Osteoblast (primary cell): ENCODE measurements around the gene PSG2. TPM values are rescaled to one million over a fixed set of nuclear protein-coding genes. Genes with fewer than 3 reads are reported as not detected.
"Not testable (repeated sequence)": the region's sequence is repeated elsewhere in the genome, so short reads cannot be mapped to it uniquely, and the experiment has no call there.

Source experiments
- DNase-seq: peaks from one replicate; pipeline ENCODE4 v3.0.0; 2011; ENCODE audit warnings: low spot score, mixed read lengths; ENCODE audit not compliant: insufficient read length; ENCODE audit errors: missing footprints
- H2AFZ ChIP-seq: 2 replicates; pipeline ENCODE4 v1.6.0; 2011; ENCODE audit warnings: mild to moderate bottlenecking, low read length
- H3K27ac ChIP-seq: 2 replicates; pipeline ENCODE4 v1.5.1; 2011; ENCODE audit warnings: mild to moderate bottlenecking, low read depth, low read length, moderate library complexity
- H3K27me3 ChIP-seq: 2 replicates; pipeline ENCODE4 v1.6.0; 2012; ENCODE audit warnings: mild to moderate bottlenecking, control low read depth, inconsistent platforms, low read length, moderate library complexity; ENCODE audit not compliant: insufficient read depth
- H3K36me3 ChIP-seq: 2 replicates; pipeline ENCODE4 v1.5.1; 2011; ENCODE audit warnings: mild to moderate bottlenecking, low read length, control low read depth, moderate library complexity; ENCODE audit not compliant: insufficient read depth
- H3K4me1 ChIP-seq: 2 replicates; pipeline ENCODE4 v1.5.1; 2011; ENCODE audit warnings: mild to moderate bottlenecking, low read length, control low read depth, moderate library complexity; ENCODE audit not compliant: insufficient read depth
- H3K4me2 ChIP-seq: 2 replicates; pipeline ENCODE4 v1.6.0; 2011; ENCODE audit warnings: mild to moderate bottlenecking, low read length; ENCODE audit not compliant: insufficient read depth
- H3K4me3 ChIP-seq: fragments of 200-600 bp; sonication (generic); 3 replicates; pipeline ENCODE4 v1.5.1; 2012; ENCODE audit warnings: mild to moderate bottlenecking, low read length, inconsistent platforms; ENCODE audit not compliant: insufficient read depth
- H3K79me2 ChIP-seq: 2 replicates; pipeline ENCODE4 v1.6.0; 2012; ENCODE audit warnings: mild to moderate bottlenecking, low read length, control low read depth, inconsistent platforms; ENCODE audit not compliant: insufficient read depth
- H3K9me3 ChIP-seq: 2 replicates; pipeline ENCODE4 v1.5.1; 2011; ENCODE audit warnings: low read depth, low read length, control low read depth
- H4K20me1 ChIP-seq: 2 replicates; pipeline ENCODE4 v1.6.0; 2012; ENCODE audit warnings: mild to moderate bottlenecking, low read length, control low read depth; ENCODE audit not compliant: insufficient read depth
- total RNA-seq: library from RNA; depleted of rRNA; stranded (reverse); fragments of >200 nt; gene quantifications from 2 replicates; pipeline ENCODE4 v1.2.3, GENCODE V29; 2012
- TF ChIP-seq, protein P1 (sequence below): IDR thresholded peaks from 2 replicates; pipeline ENCODE4 v1.5.1; 2011; ENCODE audit warnings: mild to moderate bottlenecking, low read depth, low read length, moderate library complexity; ENCODE audit errors: extremely low read depth

Gene PSG2
- total RNA-seq = 0.29 TPM in 1 of 2 replicates, not detected in the other

DNA sequence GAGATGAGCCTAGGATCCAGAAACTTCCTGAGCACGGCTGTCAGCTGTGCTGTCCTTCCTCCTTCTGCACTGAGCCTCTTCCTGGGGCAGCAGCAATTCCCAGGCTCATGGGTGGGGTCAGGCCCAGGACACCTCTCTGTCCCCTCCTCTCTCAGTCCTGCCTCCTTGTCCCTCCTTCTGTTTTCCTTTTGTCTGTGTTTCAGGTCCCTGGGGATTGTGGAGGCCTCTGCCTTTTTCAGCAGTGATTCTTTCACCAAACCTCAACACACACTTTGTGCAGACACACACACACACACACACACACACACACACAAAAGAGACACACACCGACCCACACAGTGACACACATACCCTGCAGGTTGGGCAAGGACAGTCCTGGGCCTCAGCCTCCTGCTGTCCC lies at the start of gene PSG2:
Gene PSG2 (minus strand): TSS at position 101 of the 400 bp plus-strand sequence. CDS start 132 bp downstream, outside the sequence.
- H3K9me3 ChIP-seq, H3K4me3 ChIP-seq, H3K4me2 ChIP-seq, H3K36me3 ChIP-seq, H2AFZ ChIP-seq, H3K79me2 ChIP-seq, DNase-seq, H3K27ac ChIP-seq, H3K27me3 ChIP-seq, H4K20me1 ChIP-seq: not testable (repeated sequence)
- H3K4me1 ChIP-seq = peaks cover 15% of the 10 kb centered on the region

DNA sequence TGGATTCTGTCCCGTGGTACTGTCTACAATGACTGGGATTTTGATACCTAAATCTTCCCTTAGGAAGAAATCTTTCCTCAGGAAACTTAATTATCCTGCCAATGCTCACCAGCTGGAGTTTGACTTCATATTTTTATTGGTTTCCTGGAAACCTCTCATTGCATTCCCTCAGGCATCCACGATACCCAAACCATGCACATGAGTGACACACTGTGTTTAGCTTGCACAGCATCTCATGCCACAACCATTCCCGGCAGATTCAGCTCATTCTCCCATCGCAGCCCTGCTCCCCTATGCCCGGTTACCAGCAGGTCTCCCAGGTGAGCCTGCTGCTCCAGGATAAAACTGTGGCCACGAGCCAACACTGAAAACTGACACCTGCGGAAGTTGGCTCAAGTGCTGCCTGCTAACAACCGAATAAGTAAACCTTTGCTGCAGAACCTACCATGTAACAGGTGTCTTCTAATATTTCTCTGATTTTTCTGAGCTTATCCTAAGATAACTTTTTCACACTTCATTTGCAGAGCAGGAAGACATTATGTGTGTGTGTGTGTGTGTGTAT lies 48.9 kb upstream of the PSG2 start:
- H3K79me2 ChIP-seq, H3K4me2 ChIP-seq, H2AFZ ChIP-seq, H3K36me3 ChIP-seq, H3K27me3 ChIP-seq, H3K4me3 ChIP-seq, H4K20me1 ChIP-seq, H3K27ac ChIP-seq, H3K9me3 ChIP-seq, DNase-seq: not testable (repeated sequence)
- peaks cover 19% of the 10 kb centered on the region for H3K4me1 ChIP-seq

DNA sequence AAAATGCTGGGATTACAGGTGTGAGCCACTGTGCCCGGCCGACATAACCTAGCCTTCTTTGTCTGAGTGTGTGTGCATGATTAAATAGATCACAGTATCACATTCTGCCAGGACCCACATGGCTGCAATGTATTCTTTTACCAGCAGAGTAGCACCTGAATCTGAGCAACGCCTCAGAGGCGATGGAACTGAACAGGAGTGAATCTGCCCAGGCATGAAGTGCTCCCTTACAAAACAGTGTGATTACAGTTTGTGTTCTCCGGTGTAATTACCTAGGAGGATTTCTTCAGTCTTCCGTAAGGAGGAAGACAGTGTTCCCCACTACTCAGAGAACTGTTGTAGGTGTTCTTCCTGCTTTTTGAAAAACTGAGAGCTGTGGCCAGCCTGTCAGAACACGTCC lies 46.7 kb upstream of the PSG2 start:
- H4K20me1 ChIP-seq, H3K36me3 ChIP-seq, H3K27me3 ChIP-seq, H3K79me2 ChIP-seq, H3K4me3 ChIP-seq, DNase-seq, H3K9me3 ChIP-seq, H2AFZ ChIP-seq, H3K4me2 ChIP-seq, H3K27ac ChIP-seq: not testable (repeated sequence)
- H3K4me1 ChIP-seq = peaks cover 19% of the 10 kb centered on the region

DNA sequence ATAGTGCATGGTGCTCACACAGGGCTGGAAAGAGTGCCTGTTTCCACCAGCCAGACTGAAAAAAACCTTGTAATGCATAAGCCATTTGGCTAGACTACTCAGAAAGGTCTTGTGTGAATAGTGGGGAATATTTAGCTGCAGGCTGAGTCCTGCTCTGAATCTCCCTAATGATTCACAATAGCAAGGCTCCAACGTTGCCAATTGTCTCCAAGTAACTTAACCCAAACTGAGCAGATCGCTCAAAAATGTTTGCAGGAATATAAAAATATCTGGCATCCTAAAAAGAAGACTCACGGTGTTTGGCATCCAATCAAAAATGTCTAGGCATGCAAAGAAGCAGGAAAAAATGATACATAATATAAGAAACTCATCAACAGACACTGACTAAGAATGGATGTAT lies 44.8 kb upstream of the PSG2 start:
- H3K27me3 ChIP-seq, H3K9me3 ChIP-seq, H4K20me1 ChIP-seq, H2AFZ ChIP-seq, H3K36me3 ChIP-seq, H3K4me3 ChIP-seq, H3K79me2 ChIP-seq: not testable (repeated sequence)
- Histone ChIP-seq H3K27ac (peak overlapping the region; percentile 83), H3K4me1 (peaks cover 16% of the 10 kb centered on the region), H3K4me2 (peak overlapping the region; percentile 44)
- DNase-seq = peak; percentile 39

DNA sequence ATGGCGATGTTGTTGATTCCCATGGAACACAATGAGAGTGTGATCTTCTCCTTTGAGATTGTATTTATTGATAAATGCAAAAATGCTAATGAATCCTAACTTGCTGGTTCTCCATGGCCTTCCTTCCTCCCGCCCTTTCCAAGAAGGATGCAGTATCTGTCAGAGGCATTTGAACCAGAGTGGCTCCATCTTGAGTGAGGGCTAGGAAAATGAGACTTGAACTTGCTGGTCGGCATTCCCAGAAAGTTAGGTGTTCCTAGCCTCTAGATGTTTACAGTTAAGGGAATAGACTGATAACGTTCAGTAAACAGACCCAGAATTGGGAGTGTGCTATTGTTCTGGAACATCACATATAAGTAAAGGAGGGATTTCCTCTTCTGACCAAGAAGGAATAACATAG lies 44.2 kb upstream of the PSG2 start:
- peak overlapping the region; percentile 83 for H3K27ac ChIP-seq

More for the DNA sequence above, 44.2 kb upstream of the PSG2 start:
- H3K9me3 ChIP-seq = no peaks in the 10 kb centered on the region
- no peak overlapping the region for H3K4me3 ChIP-seq
- H3K79me2 ChIP-seq = no peaks in the 10 kb centered on the region
- H3K27me3 ChIP-seq = no peaks in the 10 kb centered on the region
- H3K4me1 ChIP-seq = peaks cover 16% of the 10 kb centered on the region
- H2AFZ ChIP-seq = no peak overlapping the region
- no peak overlapping the region for H3K4me2 ChIP-seq
- H4K20me1 ChIP-seq = no peaks in the 10 kb centered on the region
- no peak for DNase-seq
- TF ChIP-seq, protein P1, sequence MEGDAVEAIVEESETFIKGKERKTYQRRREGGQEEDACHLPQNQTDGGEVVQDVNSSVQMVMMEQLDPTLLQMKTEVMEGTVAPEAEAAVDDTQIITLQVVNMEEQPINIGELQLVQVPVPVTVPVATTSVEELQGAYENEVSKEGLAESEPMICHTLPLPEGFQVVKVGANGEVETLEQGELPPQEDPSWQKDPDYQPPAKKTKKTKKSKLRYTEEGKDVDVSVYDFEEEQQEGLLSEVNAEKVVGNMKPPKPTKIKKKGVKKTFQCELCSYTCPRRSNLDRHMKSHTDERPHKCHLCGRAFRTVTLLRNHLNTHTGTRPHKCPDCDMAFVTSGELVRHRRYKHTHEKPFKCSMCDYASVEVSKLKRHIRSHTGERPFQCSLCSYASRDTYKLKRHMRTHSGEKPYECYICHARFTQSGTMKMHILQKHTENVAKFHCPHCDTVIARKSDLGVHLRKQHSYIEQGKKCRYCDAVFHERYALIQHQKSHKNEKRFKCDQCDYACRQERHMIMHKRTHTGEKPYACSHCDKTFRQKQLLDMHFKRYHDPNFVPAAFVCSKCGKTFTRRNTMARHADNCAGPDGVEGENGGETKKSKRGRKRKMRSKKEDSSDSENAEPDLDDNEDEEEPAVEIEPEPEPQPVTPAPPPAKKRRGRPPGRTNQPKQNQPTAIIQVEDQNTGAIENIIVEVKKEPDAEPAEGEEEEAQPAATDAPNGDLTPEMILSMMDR = no peak
- no peaks in the 10 kb centered on the region for H3K36me3 ChIP-seq
